GM12891 (cell line): Measurements from ENCODE around the gene SQOR.

Experiments used
- PAX5 ChIP-seq: IDR thresholded peaks from 2 replicates; pipeline ENCODE4 v1.6.1; 2011; ENCODE audit warnings: low read length, moderate library complexity, mild to moderate bottlenecking; ENCODE audit not compliant: insufficient read depth, severe bottlenecking
- POLR2A ChIP-seq: IDR thresholded peaks from 2 replicates; pipeline ENCODE4 v1.6.1; 2011; ENCODE audit warnings: low read depth, low read length, control low read depth
- POLR2AphosphoS5 ChIP-seq: IDR thresholded peaks from 2 replicates; pipeline ENCODE4 v1.6.1; 2011; ENCODE audit warnings: low read depth, low read length, control low read depth
- TAF1 ChIP-seq: IDR thresholded peaks from 2 replicates; pipeline ENCODE4 v1.6.1; 2011; ENCODE audit warnings: low read depth, low read length, control low read depth

DNA sequence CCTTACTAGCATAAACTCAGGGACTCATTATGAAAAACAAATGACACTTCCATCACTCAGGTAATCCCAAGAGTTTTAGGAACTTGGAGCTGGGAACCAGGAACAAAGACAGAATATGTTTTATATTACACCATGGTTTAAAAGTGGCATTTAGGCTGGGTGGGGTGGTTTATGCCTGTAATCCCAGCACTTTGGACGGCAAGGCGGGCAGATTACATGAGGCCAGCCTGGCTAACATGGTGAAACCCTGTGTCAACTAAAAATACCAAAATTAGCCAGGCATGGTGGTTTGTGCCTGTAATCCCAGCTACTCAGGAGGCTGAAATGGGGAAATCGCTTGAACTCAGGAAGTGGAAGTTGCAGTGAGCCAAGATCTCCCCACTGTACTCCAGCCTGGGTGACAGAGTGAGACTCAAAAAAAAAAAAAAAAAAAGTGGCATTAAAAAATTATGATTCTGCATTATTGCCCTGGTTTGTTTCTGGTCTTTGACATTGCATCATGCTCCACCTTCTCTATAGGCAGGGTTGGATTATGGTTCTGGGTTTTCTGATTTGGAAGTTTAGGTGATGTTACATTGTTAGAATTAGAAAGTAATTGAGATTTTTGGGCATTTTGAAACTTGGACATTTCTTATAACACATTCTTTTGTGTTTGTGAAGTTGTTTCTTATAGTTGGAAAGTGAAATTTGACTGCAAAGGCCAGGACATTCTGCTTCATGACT is 19.0 kb downstream of the SQOR start:
- TF ChIP-seq POLR2A, result no peak
- TF ChIP-seq TAF1, result no peak
- no peak for TF ChIP-seq PAX5
- no peak for TF ChIP-seq POLR2AphosphoS5
